Liver (tissue), 9 donors: ENCODE data around the gene STH. TPM values are rescaled to one million over a fixed set of nuclear protein-coding genes. Genes with fewer than 3 reads are reported as not detected.

Source experiments
- DNase-seq: peaks from one replicate; pipeline ENCODE4 v3.0.0-alpha.2; 2017; ENCODE audit warnings: low spot score
- H3K27ac ChIP-seq, 2 donors: one replicate each; pipeline ENCODE4 v1.7.0; 2013; ENCODE audit warnings: inconsistent platforms in 2 of 2, low read length in 2 of 2, control low read depth in 1 of 2, low read depth in 1 of 2, mild to moderate bottlenecking in 1 of 2
- H3K27me3 ChIP-seq, 4 donors: one replicate each; pipeline versions ENCODE4 v1.6.1 to v1.7.0; 2013; ENCODE audit warnings: low read length in 3 of 4, inconsistent platforms in 1 of 4, mild to moderate bottlenecking in 1 of 4, moderate library complexity in 1 of 4; ENCODE audit not compliant: control insufficient read depth in 4 of 4, insufficient read depth in 4 of 4
- H3K36me3 ChIP-seq, 4 donors: one replicate each; pipeline versions ENCODE4 v1.6.1 to v1.7.0; 2013; ENCODE audit warnings: low read length in 3 of 4, mild to moderate bottlenecking in 3 of 4, low read depth in 1 of 4, moderate library complexity in 1 of 4; ENCODE audit not compliant: control insufficient read depth in 4 of 4, insufficient read depth in 3 of 4
- H3K4me1 ChIP-seq, 4 donors: one replicate each; pipeline versions ENCODE4 v1.6.1 to v1.7.0; 2013; ENCODE audit warnings: low read length in 3 of 4, mild to moderate bottlenecking in 3 of 4, moderate library complexity in 1 of 4; ENCODE audit not compliant: control insufficient read depth in 4 of 4, insufficient read depth in 4 of 4
- H3K4me3 ChIP-seq, 3 donors: one replicate each; pipeline versions ENCODE4 v1.6.1 to v1.7.0; 2013; ENCODE audit warnings: low read length in 3 of 3, control low read depth in 1 of 3, low read depth in 1 of 3, mild to moderate bottlenecking in 1 of 3
- H3K9ac ChIP-seq, 2 donors: one replicate each; pipeline ENCODE4 v1.7.0; 2013; ENCODE audit warnings: low read length in 2 of 2, mild to moderate bottlenecking in 2 of 2, moderate library complexity in 2 of 2, control low read depth in 1 of 2, low read depth in 1 of 2
- H3K9me3 ChIP-seq, 4 donors: one replicate each; pipeline versions ENCODE4 v1.6.1 to v1.7.0; 2013; ENCODE audit warnings: low read length in 3 of 4; ENCODE audit not compliant: control insufficient read depth in 4 of 4
- ATF3 ChIP-seq: IDR thresholded peaks from 2 replicates; pipeline ENCODE4 v1.6.1; 2016; ENCODE audit warnings: antibody characterized with exemption
- EGR1 ChIP-seq, 2 donors: IDR thresholded peaks; 2 replicates each; pipeline ENCODE4 v1.6.1; 2016 to 2018; ENCODE audit warnings: antibody characterized with exemption in 2 of 2, low read depth in 2 of 2
- FOXA1 ChIP-seq: IDR thresholded peaks from 2 replicates; pipeline ENCODE4 v1.6.1; 2016; ENCODE audit warnings: antibody characterized with exemption
- FOXA2 ChIP-seq: IDR thresholded peaks from 2 replicates; pipeline ENCODE4 v1.6.1; 2016; ENCODE audit warnings: antibody characterized with exemption
- GABPA ChIP-seq, 2 donors: IDR thresholded peaks in 1 of 2; conservative IDR thresholded peaks in 1 of 2; 2 replicates each; pipeline ENCODE4 v1.6.1; 2016; ENCODE audit warnings: antibody characterized with exemption in 2 of 2, mild to moderate bottlenecking in 1 of 2, moderate library complexity in 1 of 2
- HNF4A ChIP-seq, 2 donors: conservative IDR thresholded peaks; 2 replicates each; pipeline ENCODE4 v1.6.1; 2016; ENCODE audit warnings: antibody characterized with exemption in 2 of 2, mild to moderate bottlenecking in 2 of 2
- HNF4G ChIP-seq: IDR thresholded peaks from 2 replicates; pipeline ENCODE4 v1.6.1; 2016; ENCODE audit warnings: antibody characterized with exemption
- JUND ChIP-seq, 2 donors: IDR thresholded peaks; 2 replicates each; pipeline ENCODE4 v1.6.1; 2016; ENCODE audit warnings: antibody characterized with exemption in 2 of 2
- MAX ChIP-seq: IDR thresholded peaks from 2 replicates; pipeline ENCODE4 v1.6.1; 2016; ENCODE audit warnings: antibody characterized with exemption
- NR2F2 ChIP-seq: IDR thresholded peaks from 2 replicates; pipeline ENCODE4 v1.6.1; 2016; ENCODE audit warnings: antibody characterized with exemption
- RAD21 ChIP-seq, 2 donors: IDR thresholded peaks; 2 replicates each; pipeline ENCODE4 v1.6.1; 2016; ENCODE audit warnings: antibody characterized with exemption in 2 of 2, mild to moderate bottlenecking in 2 of 2
- RXRA ChIP-seq, 2 donors: IDR thresholded peaks; 2 replicates each; pipeline ENCODE4 v1.6.1; 2017 to 2018; ENCODE audit warnings: antibody characterized with exemption in 2 of 2, mild to moderate bottlenecking in 1 of 2
- SP1 ChIP-seq: IDR thresholded peaks from 2 replicates; pipeline ENCODE4 v1.6.1; 2018; ENCODE audit warnings: antibody characterized with exemption, mild to moderate bottlenecking
- TAF1 ChIP-seq: conservative IDR thresholded peaks from 2 replicates; pipeline ENCODE4 v1.6.1; 2016; ENCODE audit warnings: antibody characterized with exemption, mild to moderate bottlenecking
- YY1 ChIP-seq: IDR thresholded peaks from 2 replicates; pipeline ENCODE4 v1.6.1; 2016; ENCODE audit warnings: antibody characterized with exemption, mild to moderate bottlenecking
- ZBTB33 ChIP-seq: IDR thresholded peaks from 2 replicates; pipeline ENCODE4 v1.6.1; 2016; ENCODE audit warnings: antibody characterized with exemption
- WGBS: extraction: QIAGEN DNeasy Blood & Tissue Kit; methylation state at CpG from one replicate; pipeline ENCODE4 v1.1.7; 2013; 5-methylcytosine and 5-hydroxymethylcytosine counted together
- polyA plus RNA-seq, 2 donors: library from polyadenylated mRNA; stranded (reverse) in 1 of 2; unstranded in 1 of 2; fragments of 200-250 nt in 1 of 2; fragments of >200 nt in 1 of 2; fragmentation: Nextera tagmentation in 1 of 2; extraction: Ambion mirVana in 1 of 2; gene quantifications; one replicate each; pipeline versions ENCODE4 v1.2.1 to v1.2.3, GENCODE V29; 2013 to 2015
- total RNA-seq, 2 donors: library from RNA; depleted of rRNA; stranded (reverse); fragments of >200 nt; gene quantifications; one replicate each; pipeline ENCODE4 v1.2.3, GENCODE V29; 2014
- TF ChIP-seq, protein P1 (sequence below): IDR thresholded peaks from 2 replicates; pipeline ENCODE4 v1.6.1; 2016; ENCODE audit warnings: antibody characterized with exemption, mild to moderate bottlenecking
- TF ChIP-seq, protein P2 (sequence below): fragments of 150-350 bp; IDR thresholded peaks from 2 replicates; pipeline ENCODE4 v1.5.1; 2017; ENCODE audit warnings: improper control_type of control experiment, low read depth, low read length; ENCODE audit not compliant: missing input control
- donor health status: healthy.
- donor health status: healthy.
- donor health status: healthy.
- donor health status: healthy.
- donor health status: healthy.

STH gene
- total and polyA plus RNA-seq, 4 donors, result not detected

GRCh38 chr17:46030752-46031151 lies 31.7 kb downstream of the STH start:
- TF ChIP-seq HNF4G (no peak), HNF4A (conservative IDR thresholded peaks at IDR 0.05) (no peak), ZBTB33 (no peak), GABPA (IDR thresholded peaks at IDR 0.05 in 1 of 2, conservative IDR thresholded peaks at IDR 0.05 in 1 of 2) (no peak), MAX (no peak), SP1 (no peak), FOXA1 (no peak), RAD21 (IDR thresholded peaks at IDR 0.05) (no peak), JUND (IDR thresholded peaks at IDR 0.05) (no peak), NR2F2 (no peak), ATF3 (no peak), FOXA2 (no peak), EGR1 (IDR thresholded peaks at IDR 0.05; ENCODE audit: low read depth in 2 of 2) (no peak), YY1 (no peak), RXRA (IDR thresholded peaks at IDR 0.05) (no peak), TAF1 (no peak)
- TF ChIP-seq, protein P1, sequence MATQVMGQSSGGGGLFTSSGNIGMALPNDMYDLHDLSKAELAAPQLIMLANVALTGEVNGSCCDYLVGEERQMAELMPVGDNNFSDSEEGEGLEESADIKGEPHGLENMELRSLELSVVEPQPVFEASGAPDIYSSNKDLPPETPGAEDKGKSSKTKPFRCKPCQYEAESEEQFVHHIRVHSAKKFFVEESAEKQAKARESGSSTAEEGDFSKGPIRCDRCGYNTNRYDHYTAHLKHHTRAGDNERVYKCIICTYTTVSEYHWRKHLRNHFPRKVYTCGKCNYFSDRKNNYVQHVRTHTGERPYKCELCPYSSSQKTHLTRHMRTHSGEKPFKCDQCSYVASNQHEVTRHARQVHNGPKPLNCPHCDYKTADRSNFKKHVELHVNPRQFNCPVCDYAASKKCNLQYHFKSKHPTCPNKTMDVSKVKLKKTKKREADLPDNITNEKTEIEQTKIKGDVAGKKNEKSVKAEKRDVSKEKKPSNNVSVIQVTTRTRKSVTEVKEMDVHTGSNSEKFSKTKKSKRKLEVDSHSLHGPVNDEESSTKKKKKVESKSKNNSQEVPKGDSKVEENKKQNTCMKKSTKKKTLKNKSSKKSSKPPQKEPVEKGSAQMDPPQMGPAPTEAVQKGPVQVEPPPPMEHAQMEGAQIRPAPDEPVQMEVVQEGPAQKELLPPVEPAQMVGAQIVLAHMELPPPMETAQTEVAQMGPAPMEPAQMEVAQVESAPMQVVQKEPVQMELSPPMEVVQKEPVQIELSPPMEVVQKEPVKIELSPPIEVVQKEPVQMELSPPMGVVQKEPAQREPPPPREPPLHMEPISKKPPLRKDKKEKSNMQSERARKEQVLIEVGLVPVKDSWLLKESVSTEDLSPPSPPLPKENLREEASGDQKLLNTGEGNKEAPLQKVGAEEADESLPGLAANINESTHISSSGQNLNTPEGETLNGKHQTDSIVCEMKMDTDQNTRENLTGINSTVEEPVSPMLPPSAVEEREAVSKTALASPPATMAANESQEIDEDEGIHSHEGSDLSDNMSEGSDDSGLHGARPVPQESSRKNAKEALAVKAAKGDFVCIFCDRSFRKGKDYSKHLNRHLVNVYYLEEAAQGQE, result no peak
- TF ChIP-seq, protein P2, sequence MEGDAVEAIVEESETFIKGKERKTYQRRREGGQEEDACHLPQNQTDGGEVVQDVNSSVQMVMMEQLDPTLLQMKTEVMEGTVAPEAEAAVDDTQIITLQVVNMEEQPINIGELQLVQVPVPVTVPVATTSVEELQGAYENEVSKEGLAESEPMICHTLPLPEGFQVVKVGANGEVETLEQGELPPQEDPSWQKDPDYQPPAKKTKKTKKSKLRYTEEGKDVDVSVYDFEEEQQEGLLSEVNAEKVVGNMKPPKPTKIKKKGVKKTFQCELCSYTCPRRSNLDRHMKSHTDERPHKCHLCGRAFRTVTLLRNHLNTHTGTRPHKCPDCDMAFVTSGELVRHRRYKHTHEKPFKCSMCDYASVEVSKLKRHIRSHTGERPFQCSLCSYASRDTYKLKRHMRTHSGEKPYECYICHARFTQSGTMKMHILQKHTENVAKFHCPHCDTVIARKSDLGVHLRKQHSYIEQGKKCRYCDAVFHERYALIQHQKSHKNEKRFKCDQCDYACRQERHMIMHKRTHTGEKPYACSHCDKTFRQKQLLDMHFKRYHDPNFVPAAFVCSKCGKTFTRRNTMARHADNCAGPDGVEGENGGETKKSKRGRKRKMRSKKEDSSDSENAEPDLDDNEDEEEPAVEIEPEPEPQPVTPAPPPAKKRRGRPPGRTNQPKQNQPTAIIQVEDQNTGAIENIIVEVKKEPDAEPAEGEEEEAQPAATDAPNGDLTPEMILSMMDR, result no peak
- Histone ChIP-seq H3K4me1 (no peaks in the 10 kb centered on the region), H3K9me3 (no peaks in the 10 kb centered on the region), H3K36me3 (peaks cover 16 to 61% (median 53%) of the 10 kb centered on the region in 4 donors), H3K27me3 (no peaks in the 10 kb centered on the region), H3K27ac (no peak overlapping the region), H3K4me3 (no peak overlapping the region), H3K9ac (no peak overlapping the region)
- WGBS, result 95% methylated on average over 3 of the region's 3 CpGs
- no peak for DNase-seq
